Measurements from ENCODE around the gene ZNF346. TPM values are rescaled to one million over a fixed set of nuclear protein-coding genes. Genes with fewer than 3 reads are reported as not detected.

Gene ZNF346
- total and polyA plus RNA-seq, 2 of the 13 experiments (the other 11 are each of a cell fraction or from before 2014, with no cell fraction given): 8.6 to 19.4 TPM

DNA sequence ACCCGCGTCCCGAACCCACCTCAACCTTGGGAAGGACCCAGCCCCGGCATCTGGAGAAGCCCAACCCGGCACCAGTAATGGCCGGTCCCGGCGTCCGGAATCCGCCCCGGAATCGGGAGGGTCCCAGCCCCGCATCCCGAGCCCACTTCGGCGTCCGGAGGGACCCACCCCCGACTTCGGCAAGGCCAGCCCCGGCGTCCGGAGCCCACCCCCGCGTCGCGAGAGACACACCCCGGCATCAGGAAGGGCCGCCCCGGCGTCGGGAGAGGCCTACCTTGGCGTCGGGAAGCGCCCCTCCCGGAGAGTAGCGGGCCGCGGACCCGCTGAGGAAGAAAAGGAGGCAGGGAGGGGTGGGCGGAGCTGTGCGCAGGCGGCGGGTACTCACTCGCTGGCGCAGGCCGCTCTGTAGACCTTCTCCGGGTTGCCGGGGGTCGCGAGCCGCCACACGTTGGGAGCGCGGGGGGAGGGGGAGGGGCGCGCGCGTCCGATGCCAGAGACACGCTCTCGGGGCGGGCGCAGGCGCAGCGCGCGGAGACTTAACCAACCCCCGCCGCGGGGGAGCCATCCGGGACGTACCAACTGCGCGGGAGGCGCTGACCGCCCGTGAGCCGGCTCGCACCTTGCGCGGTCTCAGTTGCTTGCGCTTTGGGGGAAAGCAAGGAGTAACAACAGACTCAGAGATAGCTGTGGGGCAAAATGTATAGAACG lies 16.1 kb upstream of the ZNF346 start, which contains the start of gene UIMC1 (continued):
- TF ChIP-seq, protein P1, sequence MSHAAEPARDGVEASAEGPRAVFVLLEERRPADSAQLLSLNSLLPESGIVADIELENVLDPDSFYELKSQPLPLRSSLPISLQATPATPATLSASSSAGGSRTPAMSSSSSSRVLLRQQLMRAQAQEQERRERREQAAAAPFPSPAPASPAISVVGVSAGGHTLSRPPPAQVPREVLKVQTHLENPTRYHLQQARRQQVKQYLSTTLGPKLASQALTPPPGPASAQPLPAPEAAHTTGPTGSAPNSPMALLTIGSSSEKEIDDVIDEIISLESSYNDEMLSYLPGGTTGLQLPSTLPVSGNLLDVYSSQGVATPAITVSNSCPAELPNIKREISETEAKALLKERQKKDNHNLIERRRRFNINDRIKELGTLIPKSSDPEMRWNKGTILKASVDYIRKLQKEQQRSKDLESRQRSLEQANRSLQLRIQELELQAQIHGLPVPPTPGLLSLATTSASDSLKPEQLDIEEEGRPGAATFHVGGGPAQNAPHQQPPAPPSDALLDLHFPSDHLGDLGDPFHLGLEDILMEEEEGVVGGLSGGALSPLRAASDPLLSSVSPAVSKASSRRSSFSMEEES (CRISPR knock-in tag; IDR thresholded peaks at IDR 0.05): no peak; the same call in 1 of the 2 replicates
- TF ChIP-seq HOXD1 (CRISPR knock-in tag; IDR thresholded peaks at IDR 0.05) (no peak), ARNT2 (CRISPR knock-in tag; IDR thresholded peaks at IDR 0.05; ENCODE audit: low read depth) (0 out of 2 replicates have a peak, but pooled peaks have one; percentile 17), ZNF549 (CRISPR knock-in tag; IDR thresholded peaks at IDR 0.05) (no peak), ZNF564 (CRISPR knock-in tag; IDR thresholded peaks at IDR 0.05) (no peak; the same call in 1 of the 2 replicates), NCOA5 (CRISPR knock-in tag; IDR thresholded peaks at IDR 0.05) (no peak), ZNF292 (CRISPR knock-in tag; IDR thresholded peaks at IDR 0.05; ENCODE audit: borderline replicate concordance, low read depth) (no peak), TSC22D2 (CRISPR knock-in tag; IDR thresholded peaks at IDR 0.05; ENCODE audit: borderline replicate concordance) (peak; percentile 63), ZNF44 (CRISPR knock-in tag; IDR thresholded peaks at IDR 0.05) (no peak), MAF1 (CRISPR knock-in tag; IDR thresholded peaks at IDR 0.05; ENCODE audit: borderline replicate concordance) (0 out of 2 replicates have a peak, but pooled peaks have one; percentile 21), ZFP36L2 (CRISPR knock-in tag; IDR thresholded peaks at IDR 0.05) (no peak), POGZ (CRISPR knock-in tag; IDR thresholded peaks at IDR 0.05) (peak; percentile 59; the same call in 1 of the 2 replicates), YEATS2 (CRISPR knock-in tag; IDR thresholded peaks at IDR 0.05; ENCODE audit: borderline replicate concordance) (peak; percentile 31; the same call in 1 of the 2 replicates), ZNF672 (CRISPR knock-in tag; IDR thresholded peaks at IDR 0.05) (peak; percentile 46; the same call in 1 of the 2 replicates), RBFOX2 (IDR thresholded peaks at IDR 0.05; ENCODE audit: low read depth, low read length) (peak; percentile 88), NFRKB (IDR thresholded peaks at IDR 0.05) (no peak), ZNF891 (CRISPR knock-in tag; IDR thresholded peaks at IDR 0.05) (no peak; the same call in 1 of the 2 replicates), MED1 (CRISPR knock-in tag; IDR thresholded peaks at IDR 0.05) (peak; percentile 77), ZNF180 (CRISPR knock-in tag; IDR thresholded peaks at IDR 0.05; ENCODE audit: borderline replicate concordance, low read depth) (no peak), ZNF441 (CRISPR knock-in tag; IDR thresholded peaks at IDR 0.05; ENCODE audit: borderline replicate concordance) (peak; percentile 16; the same call in 1 of the 2 replicates)
- TF ChIP-seq, protein P2, sequence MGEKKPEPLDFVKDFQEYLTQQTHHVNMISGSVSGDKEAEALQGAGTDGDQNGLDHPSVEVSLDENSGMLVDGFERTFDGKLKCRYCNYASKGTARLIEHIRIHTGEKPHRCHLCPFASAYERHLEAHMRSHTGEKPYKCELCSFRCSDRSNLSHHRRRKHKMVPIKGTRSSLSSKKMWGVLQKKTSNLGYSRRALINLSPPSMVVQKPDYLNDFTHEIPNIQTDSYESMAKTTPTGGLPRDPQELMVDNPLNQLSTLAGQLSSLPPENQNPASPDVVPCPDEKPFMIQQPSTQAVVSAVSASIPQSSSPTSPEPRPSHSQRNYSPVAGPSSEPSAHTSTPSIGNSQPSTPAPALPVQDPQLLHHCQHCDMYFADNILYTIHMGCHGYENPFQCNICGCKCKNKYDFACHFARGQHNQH (CRISPR knock-in tag; IDR thresholded peaks at IDR 0.05): peak; percentile 91
- TF ChIP-seq, protein P3, sequence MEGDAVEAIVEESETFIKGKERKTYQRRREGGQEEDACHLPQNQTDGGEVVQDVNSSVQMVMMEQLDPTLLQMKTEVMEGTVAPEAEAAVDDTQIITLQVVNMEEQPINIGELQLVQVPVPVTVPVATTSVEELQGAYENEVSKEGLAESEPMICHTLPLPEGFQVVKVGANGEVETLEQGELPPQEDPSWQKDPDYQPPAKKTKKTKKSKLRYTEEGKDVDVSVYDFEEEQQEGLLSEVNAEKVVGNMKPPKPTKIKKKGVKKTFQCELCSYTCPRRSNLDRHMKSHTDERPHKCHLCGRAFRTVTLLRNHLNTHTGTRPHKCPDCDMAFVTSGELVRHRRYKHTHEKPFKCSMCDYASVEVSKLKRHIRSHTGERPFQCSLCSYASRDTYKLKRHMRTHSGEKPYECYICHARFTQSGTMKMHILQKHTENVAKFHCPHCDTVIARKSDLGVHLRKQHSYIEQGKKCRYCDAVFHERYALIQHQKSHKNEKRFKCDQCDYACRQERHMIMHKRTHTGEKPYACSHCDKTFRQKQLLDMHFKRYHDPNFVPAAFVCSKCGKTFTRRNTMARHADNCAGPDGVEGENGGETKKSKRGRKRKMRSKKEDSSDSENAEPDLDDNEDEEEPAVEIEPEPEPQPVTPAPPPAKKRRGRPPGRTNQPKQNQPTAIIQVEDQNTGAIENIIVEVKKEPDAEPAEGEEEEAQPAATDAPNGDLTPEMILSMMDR (CRISPR knock-in tag; IDR thresholded peaks at IDR 0.05): no peak
- TF ChIP-seq, protein P4, sequence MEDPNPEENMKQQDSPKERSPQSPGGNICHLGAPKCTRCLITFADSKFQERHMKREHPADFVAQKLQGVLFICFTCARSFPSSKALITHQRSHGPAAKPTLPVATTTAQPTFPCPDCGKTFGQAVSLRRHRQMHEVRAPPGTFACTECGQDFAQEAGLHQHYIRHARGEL (CRISPR knock-in tag; IDR thresholded peaks at IDR 0.05): no peak
- TF ChIP-seq, protein P5, sequence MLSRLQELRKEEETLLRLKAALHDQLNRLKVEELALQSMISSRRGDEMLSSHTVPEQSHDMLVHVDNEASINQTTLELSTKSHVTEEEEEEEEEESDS (CRISPR knock-in tag; IDR thresholded peaks at IDR 0.05; ENCODE audit: borderline replicate concordance): 0 out of 2 replicates have a peak, but pooled peaks have one; percentile 1
- TF ChIP-seq, protein P6, sequence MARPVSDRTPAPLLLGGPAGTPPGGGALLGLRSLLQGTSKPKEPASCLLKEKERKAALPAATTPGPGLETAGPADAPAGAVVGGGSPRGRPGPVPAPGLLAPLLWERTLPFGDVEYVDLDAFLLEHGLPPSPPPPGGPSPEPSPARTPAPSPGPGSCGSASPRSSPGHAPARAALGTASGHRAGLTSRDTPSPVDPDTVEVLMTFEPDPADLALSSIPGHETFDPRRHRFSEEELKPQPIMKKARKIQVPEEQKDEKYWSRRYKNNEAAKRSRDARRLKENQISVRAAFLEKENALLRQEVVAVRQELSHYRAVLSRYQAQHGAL (CRISPR knock-in tag; IDR thresholded peaks at IDR 0.05; ENCODE audit: not compliant biosample characterization): no peak
